Activated CD4-positive, alpha-beta T cell treated with anti-CD3 and anti-CD28 coated beads, Interleukin-2, amount 10 ng/mL, durations not matched to agents 7 days and 5 days (primary cell): ENCODE results near the gene SUMF1. TPM values are rescaled to one million over a fixed set of nuclear protein-coding genes. Genes with fewer than 3 reads are reported as not detected.

Experiments
- CTCF ChIA-PET: fragments of 350-600 bp; sonication (Branson Sonifier 250); formaldehyde crosslinking; loops from one replicate; lab custom pipeline; 2021; ENCODE audit warnings: antibody characterized with exemption; lab: Charles Lee
- POLR2A ChIA-PET: fragments of 350-600 bp; sonication (Branson Sonifier 250); formaldehyde crosslinking; loops from one replicate; lab custom pipeline; 2021; ENCODE audit warnings: antibody characterized with exemption; lab: Charles Lee
- DNase-seq: peaks from one replicate; pipeline ENCODE4 v3.0.0-alpha.2; 2020
- H3K27ac Mint-ChIP-seq: one replicate; pipeline ENCODE4 v1.8.0; 2021; ENCODE audit warnings: mild to moderate bottlenecking, moderate library complexity, mixed read lengths
- H3K27me3 Mint-ChIP-seq: one replicate; pipeline ENCODE4 v1.8.0; 2021; ENCODE audit warnings: mixed read lengths
- H3K36me3 Mint-ChIP-seq: one replicate; pipeline ENCODE4 v1.8.0; 2021; ENCODE audit warnings: low read depth, mixed read lengths
- H3K4me1 Mint-ChIP-seq: one replicate; pipeline ENCODE4 v1.8.0; 2021; ENCODE audit warnings: mixed read lengths
- H3K4me3 Mint-ChIP-seq: one replicate; pipeline ENCODE4 v1.8.0; 2021; ENCODE audit warnings: mild to moderate bottlenecking, moderate library complexity, mixed read lengths
- H3K9me3 Mint-ChIP-seq: one replicate; pipeline ENCODE4 v1.8.0; 2021; ENCODE audit warnings: mixed read lengths
- total RNA-seq, 2 experiments: library from RNA; stranded (reverse); gene quantifications; one replicate each; pipeline ENCODE4 v1.2.3, GENCODE V29; 2021

Gene SUMF1
- total RNA-seq, 2 experiments from 2014 or later, result 6.2 to 9.0 TPM

- CTCF ChIA-PET, result interaction anchor here (0.6 to 1.1 kb wide), 3 partner anchors 9 to 621 kb away, joined by 3 to 4 read pairs (median 3); no protein-coding TSS in a partner anchor
- no peak overlapping the region for H3K4me3 Mint-ChIP-seq
Observed at GRCh38 chr3:4406746-4407568, 60.1 kb downstream of the SUMF1 start.

GRCh38 chr3:4404881-4405280, 62.2 kb downstream of the SUMF1 start:
- CTCF ChIA-PET, result interaction anchor here (1.4 kb wide), 1 partner anchor 8 kb away, joined by 6 read pairs; no protein-coding TSS in a partner anchor
- H3K9me3 Mint-ChIP-seq, result peaks cover 2% of the 10 kb centered on the region
- H3K4me3 Mint-ChIP-seq, result no peak overlapping the region
- POLR2A ChIA-PET, result no interaction called here
- H3K36me3 Mint-ChIP-seq, result peaks cover 28% of the 10 kb centered on the region
- no peak overlapping the region for H3K27ac Mint-ChIP-seq
- H3K27me3 Mint-ChIP-seq, result no peaks in the 10 kb centered on the region
- peaks cover 23% of the 10 kb centered on the region for H3K4me1 Mint-ChIP-seq
- DNase-seq, result no peak

More at GRCh38 chr3:4406746-4407568, 60.1 kb downstream of the SUMF1 start:
- Mint-ChIP-seq H3K36me3 (peaks cover 37% of the 10 kb centered on the region), H3K27me3 (no peaks in the 10 kb centered on the region), H3K4me1 (peaks cover 30% of the 10 kb centered on the region), H3K27ac (no peak overlapping the region), H3K9me3 (no peaks in the 10 kb centered on the region)
- no peak for DNase-seq
- POLR2A ChIA-PET, result no interaction called here

GRCh38 chr3:4401441-4401840, 65.6 kb downstream of the SUMF1 start:
- no peak for DNase-seq
- H3K27ac Mint-ChIP-seq, result no peak overlapping the region

GRCh38 chr3:4399476-4399875, 67.6 kb downstream of the SUMF1 start:
- H3K27me3 Mint-ChIP-seq, result no peaks in the 10 kb centered on the region
- no peak overlapping the region for H3K27ac Mint-ChIP-seq
- CTCF ChIA-PET, result interaction anchor here (2.3 kb wide), 1 partner anchor 12 kb away, joined by 7 read pairs; no protein-coding TSS in a partner anchor
- H3K4me3 Mint-ChIP-seq, result no peak overlapping the region
- peaks cover 8% of the 10 kb centered on the region for H3K9me3 Mint-ChIP-seq
- H3K4me1 Mint-ChIP-seq, result peaks cover 24% of the 10 kb centered on the region
- no peak for DNase-seq
- H3K36me3 Mint-ChIP-seq, result peaks cover 28% of the 10 kb centered on the region
- POLR2A ChIA-PET, result no interaction called here

More at GRCh38 chr3:4401441-4401840, 65.6 kb downstream of the SUMF1 start:
- peaks cover 20% of the 10 kb centered on the region for H3K36me3 Mint-ChIP-seq
- peaks cover 5% of the 10 kb centered on the region for H3K4me1 Mint-ChIP-seq
- H3K27me3 Mint-ChIP-seq, result no peaks in the 10 kb centered on the region
- CTCF ChIA-PET, result interaction anchor here (1.0 to 1.4 kb wide), 2 partner anchors 9 to 12 kb away, joined by 3 to 4 read pairs; no protein-coding TSS in a partner anchor
- peaks cover 4% of the 10 kb centered on the region for H3K9me3 Mint-ChIP-seq
- POLR2A ChIA-PET, result no interaction called here
- H3K4me3 Mint-ChIP-seq, result no peak overlapping the region

- Mint-ChIP-seq H3K4me1 (peaks cover 30% of the 10 kb centered on the region), H3K36me3 (peaks cover 30% of the 10 kb centered on the region), H3K4me3 (no peak overlapping the region), H3K27ac (no peak overlapping the region), H3K27me3 (no peaks in the 10 kb centered on the region), H3K9me3 (peaks cover 8% of the 10 kb centered on the region)
- CTCF ChIA-PET, result interaction anchor here (0.6 to 2.3 kb wide), 2 partner anchors 12 to 633 kb away, joined by 3 to 7 read pairs; no protein-coding TSS in a partner anchor
- DNase-seq, result no peak
- POLR2A ChIA-PET, result no interaction called here
Observed at GRCh38 chr3:4398941-4399245, 68.2 kb downstream of the SUMF1 start.

- Mint-ChIP-seq H3K36me3 (peaks cover 27% of the 10 kb centered on the region), H3K4me1 (peaks cover 32% of the 10 kb centered on the region), H3K27ac (no peak overlapping the region), H3K9me3 (peaks cover 8% of the 10 kb centered on the region), H3K4me3 (no peak overlapping the region), H3K27me3 (no peaks in the 10 kb centered on the region)
- DNase-seq, result no peak
- ChIA-PET CTCF (interaction anchor here (0.6 to 2.3 kb wide), 4 partner anchors 8 to 634 kb away, joined by 3 to 8 read pairs (median 5); no protein-coding TSS in a partner anchor), POLR2A (no interaction called here)
Observed at GRCh38 chr3:4398120-4398940, 68.7 kb downstream of the SUMF1 start.

GRCh38 chr3:4397466-4397865, 69.6 kb downstream of the SUMF1 start:
- DNase-seq, result no peak
- Mint-ChIP-seq H3K27ac (no peak overlapping the region), H3K9me3 (peaks cover 11% of the 10 kb centered on the region), H3K4me1 (peaks cover 35% of the 10 kb centered on the region), H3K36me3 (peaks cover 29% of the 10 kb centered on the region), H3K27me3 (no peaks in the 10 kb centered on the region), H3K4me3 (no peak overlapping the region)
- ChIA-PET CTCF (interaction anchor here (1.1 to 2.3 kb wide), 4 partner anchors 9 to 120 kb away, joined by 3 to 8 read pairs (median 5); no protein-coding TSS in a partner anchor), POLR2A (no interaction called here)

GRCh38 chr3:4396542-4396941, 70.5 kb downstream of the SUMF1 start:
- ChIA-PET POLR2A (no interaction called here), CTCF (interaction anchor here (1.2 to 2.0 kb wide), 3 partner anchors 9 to 121 kb away, joined by 3 to 8 read pairs (median 6); no protein-coding TSS in a partner anchor)
- Mint-ChIP-seq H3K27ac (no peak overlapping the region), H3K4me1 (peaks cover 35% of the 10 kb centered on the region), H3K9me3 (peaks cover 11% of the 10 kb centered on the region), H3K36me3 (peaks cover 31% of the 10 kb centered on the region), H3K4me3 (no peak overlapping the region), H3K27me3 (no peaks in the 10 kb centered on the region)
- no peak for DNase-seq

GRCh38 chr3:4396006-4396405, 71.1 kb downstream of the SUMF1 start:
- Mint-ChIP-seq H3K4me3 (no peak overlapping the region), H3K9me3 (peaks cover 12% of the 10 kb centered on the region), H3K4me1 (peaks cover 33% of the 10 kb centered on the region), H3K27me3 (no peaks in the 10 kb centered on the region), H3K27ac (no peak overlapping the region), H3K36me3 (peaks cover 29% of the 10 kb centered on the region)
- POLR2A ChIA-PET, result no interaction called here
- CTCF ChIA-PET, result interaction anchor here (0.5 to 1.6 kb wide), 2 partner anchors 9 to 52 kb away, joined by 3 to 6 read pairs; no protein-coding TSS in a partner anchor
- DNase-seq, result no peak

- Mint-ChIP-seq H3K4me1 (peaks cover 33% of the 10 kb centered on the region), H3K9me3 (peaks cover 14% of the 10 kb centered on the region), H3K4me3 (no peak overlapping the region), H3K27ac (no peak overlapping the region), H3K36me3 (peaks cover 32% of the 10 kb centered on the region), H3K27me3 (no peaks in the 10 kb centered on the region)
- DNase-seq, result no peak
- POLR2A ChIA-PET, result no interaction called here
- CTCF ChIA-PET, result interaction anchor here (0.5 to 1.6 kb wide), 2 partner anchors 10 to 52 kb away, joined by 3 to 6 read pairs; no protein-coding TSS in a partner anchor
Observed at GRCh38 chr3:4395448-4395847, 71.6 kb downstream of the SUMF1 start.

- no peaks in the 10 kb centered on the region for H3K27me3 Mint-ChIP-seq
- CTCF ChIA-PET, result interaction anchor here (0.6 to 1.2 kb wide), 4 partner anchors 8 to 19 kb away, joined by 3 to 7 read pairs (median 3); no protein-coding TSS in a partner anchor
- H3K27ac Mint-ChIP-seq, result peak overlapping the region; percentile 87
- H3K36me3 Mint-ChIP-seq, result peaks cover 31% of the 10 kb centered on the region
- DNase-seq, result no peak
- no peak overlapping the region for H3K4me3 Mint-ChIP-seq
- H3K4me1 Mint-ChIP-seq, result peaks cover 33% of the 10 kb centered on the region
- POLR2A ChIA-PET, result no interaction called here
- peaks cover 12% of the 10 kb centered on the region for H3K9me3 Mint-ChIP-seq
Observed at GRCh38 chr3:4394567-4394966, 72.5 kb downstream of the SUMF1 start.

- Mint-ChIP-seq H3K27me3 (no peaks in the 10 kb centered on the region), H3K4me1 (peaks cover 35% of the 10 kb centered on the region), H3K9me3 (peaks cover 12% of the 10 kb centered on the region), H3K27ac (peak overlapping the region; percentile 87), H3K36me3 (peaks cover 35% of the 10 kb centered on the region), H3K4me3 (no peak overlapping the region)
- ChIA-PET CTCF (interaction anchor here (0.6 to 1.2 kb wide), 4 partner anchors 9 to 20 kb away, joined by 3 to 7 read pairs (median 3); no protein-coding TSS in a partner anchor), POLR2A (no interaction called here)
- peak; percentile 28 for DNase-seq
Observed at GRCh38 chr3:4394048-4394447, 73.0 kb downstream of the SUMF1 start.
